Measurements from ENCODE around the gene TRPM2. TPM values are rescaled to one million over a fixed set of nuclear protein-coding genes. Genes with fewer than 3 reads are reported as not detected.
A peak's percentile ranks its signal among the peaks of the same experiment; 100 is the strongest.

The TRPM2 gene
- total RNA-seq (2012; rRNA removed) (not detected in 2 replicates), polyA plus RNA-seq (2012; rRNA removed) (not detected in 2 replicates), Bru-seq, nascent RNA (percentile 4 among the genes with signal in this experiment), BruChase-seq, experiment 1, labeled RNA remaining after a 6-hour chase (percentile 9 among the genes with signal in this experiment), BruChase-seq, experiment 2, labeled RNA remaining after a 2-hour chase (percentile 9 among the genes with signal in this experiment)
- polyA plus RNA-seq (2012; cell fraction: cytosol; rRNA removed), result not detected in 2 replicates
- 0.05 TPM in 1 of 2 replicates, not detected in the other for polyA plus RNA-seq (2012; cell fraction: nucleus; rRNA removed; ENCODE audit: low replicate concordance)
- long read RNA-seq, result 0 reads

DNA sequence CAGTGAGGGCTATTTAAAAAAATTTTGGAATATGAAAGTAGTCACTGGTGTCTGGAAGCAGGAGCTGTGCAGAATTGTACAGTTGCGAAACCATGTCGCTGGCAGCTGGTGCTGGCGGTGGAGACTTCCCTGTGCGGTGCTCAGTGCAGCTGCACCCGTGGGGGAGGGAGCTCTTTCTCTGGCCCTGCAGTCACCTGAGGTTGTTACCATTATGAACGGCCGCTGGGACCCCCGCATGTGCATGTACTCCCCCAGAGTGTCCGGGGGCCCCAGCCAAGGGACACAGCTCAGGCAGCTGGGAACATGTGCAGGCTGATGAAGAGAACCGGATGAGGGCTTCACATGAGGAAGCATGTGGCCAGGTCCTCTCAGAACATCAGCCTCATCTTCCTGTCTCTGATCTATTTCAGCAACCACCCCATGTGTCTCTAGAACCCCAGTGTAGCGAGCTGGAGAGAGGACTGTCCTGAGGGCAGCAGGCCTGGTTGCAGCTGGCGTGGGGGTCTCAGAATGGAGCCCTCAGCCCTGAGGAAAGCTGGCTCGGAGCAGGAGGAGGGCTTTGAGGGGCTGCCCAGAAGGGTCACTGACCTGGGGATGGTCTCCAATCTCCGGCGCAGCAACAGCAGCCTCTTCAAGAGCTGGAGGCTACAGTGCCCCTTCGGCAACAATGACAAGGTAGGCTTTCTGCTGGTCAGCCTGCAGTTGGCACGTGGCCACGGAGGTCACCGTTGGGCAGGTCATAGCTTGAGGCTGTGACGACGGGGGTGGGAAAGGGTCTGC is at the start of gene TRPM2:
Gene TRPM2 (plus strand): TSS at position 431 of the 780 bp plus-strand sequence. CDS start 80 bp downstream, at position 511.
- peak; percentile 70 for TF ChIP-seq CEBPB (IDR thresholded peaks at IDR 0.05; ENCODE audit: low read depth, low read length)
- TF ChIP-seq, protein P1, sequence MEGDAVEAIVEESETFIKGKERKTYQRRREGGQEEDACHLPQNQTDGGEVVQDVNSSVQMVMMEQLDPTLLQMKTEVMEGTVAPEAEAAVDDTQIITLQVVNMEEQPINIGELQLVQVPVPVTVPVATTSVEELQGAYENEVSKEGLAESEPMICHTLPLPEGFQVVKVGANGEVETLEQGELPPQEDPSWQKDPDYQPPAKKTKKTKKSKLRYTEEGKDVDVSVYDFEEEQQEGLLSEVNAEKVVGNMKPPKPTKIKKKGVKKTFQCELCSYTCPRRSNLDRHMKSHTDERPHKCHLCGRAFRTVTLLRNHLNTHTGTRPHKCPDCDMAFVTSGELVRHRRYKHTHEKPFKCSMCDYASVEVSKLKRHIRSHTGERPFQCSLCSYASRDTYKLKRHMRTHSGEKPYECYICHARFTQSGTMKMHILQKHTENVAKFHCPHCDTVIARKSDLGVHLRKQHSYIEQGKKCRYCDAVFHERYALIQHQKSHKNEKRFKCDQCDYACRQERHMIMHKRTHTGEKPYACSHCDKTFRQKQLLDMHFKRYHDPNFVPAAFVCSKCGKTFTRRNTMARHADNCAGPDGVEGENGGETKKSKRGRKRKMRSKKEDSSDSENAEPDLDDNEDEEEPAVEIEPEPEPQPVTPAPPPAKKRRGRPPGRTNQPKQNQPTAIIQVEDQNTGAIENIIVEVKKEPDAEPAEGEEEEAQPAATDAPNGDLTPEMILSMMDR (conservative IDR thresholded peaks at IDR 0.05; ENCODE audit: low read depth, low read length), result no peak
- CTCF ChIA-PET, result no interaction called here
- Histone ChIP-seq H3K23ac (ENCODE audit: low read depth, low read length) (no peak within 1 kb of the TSS), H3K56ac (ENCODE audit: extremely low read depth, insufficient read depth, low read length) (no peak within 1 kb of the TSS), H3K4me2 (ENCODE audit: low read depth, low read length) (no peak within 1 kb of the TSS), H2BK15ac (ENCODE audit: low read depth, low read length) (no peak within 1 kb of the TSS), H3K4ac (ENCODE audit: low read depth, low read length) (no peak within 1 kb of the TSS), H2AK9ac (replicated peaks; ENCODE audit: low read depth, low read length, poor library complexity) (no peak within 1 kb of the TSS), H3K18ac (ENCODE audit: low read depth, low read length) (no peak within 1 kb of the TSS), H2AFZ (replicated peaks; ENCODE audit: low read length, poor library complexity) (peak within 1 kb of the TSS; percentile 51), H3K9me1 (ENCODE audit: insufficient read depth, low read length) (no peaks in the 10 kb centered on the region), H3K4me3 (ENCODE audit: insufficient read depth, low read depth, low read length) (no peak within 1 kb of the TSS), H3K36me3 (ENCODE audit: control insufficient read depth, insufficient read depth, low read length) (no peaks in the 10 kb centered on the region), H4K8ac (ENCODE audit: low read depth in 2 of 2, low read length in 2 of 2) (no peak within 1 kb of the TSS), H3K4me1 (ENCODE audit: control insufficient read depth, insufficient read depth, low read length) (no peaks in the 10 kb centered on the region), H4K20me1 (ENCODE audit: insufficient read depth, low read length) (no peaks in the 10 kb centered on the region), H3K79me1 (ENCODE audit: low read depth in 1 of 2, low read length in 2 of 2) (no peaks in the 10 kb centered on the region), H2BK120ac (ENCODE audit: low read depth, low read length) (no peak within 1 kb of the TSS), H2BK5ac (ENCODE audit: low read depth, low read length, poor library complexity, severe bottlenecking) (no peak within 1 kb of the TSS), H2BK20ac (ENCODE audit: low read depth, low read length) (no peak within 1 kb of the TSS), H3K9ac (ENCODE audit: low read depth, low read length) (no peak within 1 kb of the TSS), H3K27me3 (ENCODE audit: control insufficient read depth, insufficient read depth, low read length) (peaks cover 48% of the 10 kb centered on the region), H4K91ac (ENCODE audit: insufficient read depth, low read depth, low read length) (no peak within 1 kb of the TSS), H3K14ac (replicated peaks; ENCODE audit: low read depth, low read length) (no peak within 1 kb of the TSS), H2AK5ac (ENCODE audit: low read depth, low read length) (no peak within 1 kb of the TSS), H3K9me3 (ENCODE audit: control insufficient read depth, insufficient read depth, low read length) (peaks cover 2% of the 10 kb centered on the region; the same call in 1 of the 2 replicates), H3K27ac (ENCODE audit: insufficient read depth, low read length) (no peak within 1 kb of the TSS), H4K5ac (ENCODE audit: low read depth, low read length) (no peak within 1 kb of the TSS)
- dilution Hi-C loops (cut with HindIII; ENCODE audit: low sequenced_read_pairs, unreplicated experiment), result no loop called here
- POLR2A ChIA-PET (ENCODE audit: unreplicated experiment), result no interaction called here
- BruUV-seq (replicated peaks), result no TSS peak
- peak; percentile 56; the same call in 1 of the 2 replicates for ATAC-seq (ENCODE audit: low read depth)
- in situ Hi-C loops (cut with MboI; ENCODE audit: low sequenced_read_pairs), result no loop called here
- intact Hi-C loops (cut with micrococcal nuclease), result no loop called here
- DNase-seq, result no peak
- WGBS, 2 experiments (ENCODE audit: extremely low coverage in 2 of 2, insufficient read length in 1 of 2), result 42% methylated on average over 13 of the region's 21 CpGs; no CpG with 5 or more reads in 1 of the 2 experiments

All from IMR-90 (cell line).